IMR-90 (cell line): ENCODE results near the gene OGFOD3. TPM values are rescaled to one million over a fixed set of nuclear protein-coding genes. Genes with fewer than 3 reads are reported as not detected.

Experiments used
- ATAC-seq: fragments of 200-7000 bp; cut with Tn5 transposase; 2 replicates; pipeline ENCODE4 v1.9.1; 2020; ENCODE audit warnings: low read depth, mild to moderate bottlenecking, moderate library complexity
- BruUV-seq: library from RNA; stranded (reverse); fragments of 400-500 nt; replicated peaks from 2 replicates; lab custom pipeline; 2021; lab: Mats Ljungman, UMichigan
- CTCF ChIA-PET: fragments of 300-600 bp; formaldehyde crosslinking; extraction: SDS; loops from one replicate; lab custom pipeline; 2021; ENCODE audit warnings: antibody characterized with exemption; lab: Yijun Ruan, JAX
- POLR2A ChIA-PET: fragments of 300-600 bp; sonication (Branson Sonifier 250); formaldehyde crosslinking; loops from one replicate; lab custom pipeline; 2022; ENCODE audit warnings: antibody characterized with exemption; ENCODE audit not compliant: unreplicated experiment; lab: Charles Lee
- DNase-seq: peaks from one replicate; pipeline ENCODE4 v3.0.0; 2013
- H2AFZ ChIP-seq: replicated peaks from 2 replicates; pipeline ENCODE3; 2013; ENCODE audit warnings: low read length, mild to moderate bottlenecking; ENCODE audit not compliant: poor library complexity
- H2AK5ac ChIP-seq: 2 replicates; pipeline ENCODE4 v1.6.1; 2013; ENCODE audit warnings: low read depth, low read length, inconsistent platforms
- H2AK9ac ChIP-seq: replicated peaks from 2 replicates; pipeline ENCODE3; 2013; ENCODE audit warnings: mild to moderate bottlenecking, low read depth, low read length, moderate library complexity; ENCODE audit not compliant: poor library complexity
- H2BK120ac ChIP-seq: 2 replicates; pipeline ENCODE4 v1.6.1; 2013; ENCODE audit warnings: low read depth, low read length, inconsistent platforms
- H2BK15ac ChIP-seq: 3 replicates; pipeline ENCODE4 v1.6.1; 2013; ENCODE audit warnings: low read depth, low read length, inconsistent platforms
- H2BK20ac ChIP-seq: 2 replicates; pipeline ENCODE4 v1.6.1; 2013; ENCODE audit warnings: low read depth, mild to moderate bottlenecking, inconsistent platforms, low read length, moderate library complexity
- H2BK5ac ChIP-seq: 2 replicates; pipeline ENCODE4 v1.6.1; 2013; ENCODE audit warnings: mild to moderate bottlenecking, low read depth, low read length, inconsistent platforms; ENCODE audit not compliant: poor library complexity, severe bottlenecking
- H3K14ac ChIP-seq: replicated peaks from 2 replicates; pipeline ENCODE4 v1.6.1; 2013; ENCODE audit warnings: low read depth, low read length, inconsistent platforms
- H3K18ac ChIP-seq: 2 replicates; pipeline ENCODE4 v1.6.1; 2013; ENCODE audit warnings: low read depth, low read length, control low read depth
- H3K23ac ChIP-seq: 2 replicates; pipeline ENCODE4 v1.6.1; 2013; ENCODE audit warnings: low read depth, low read length, inconsistent platforms
- H3K27ac ChIP-seq: 2 replicates; pipeline ENCODE4 v1.5.1; 2013; ENCODE audit warnings: mild to moderate bottlenecking, control low read depth, low read length; ENCODE audit not compliant: insufficient read depth
- H3K27me3 ChIP-seq: 2 replicates; pipeline ENCODE4 v1.6.1; 2013; ENCODE audit warnings: low read length; ENCODE audit not compliant: control insufficient read depth, insufficient read depth
- H3K36me3 ChIP-seq: 2 replicates; pipeline ENCODE4 v1.6.1; 2013; ENCODE audit warnings: low read length, mixed read lengths; ENCODE audit not compliant: control insufficient read depth, insufficient read depth
- H3K4ac ChIP-seq: 2 replicates; pipeline ENCODE4 v1.6.1; 2013; ENCODE audit warnings: low read depth, low read length, inconsistent platforms
- H3K4me1 ChIP-seq: 2 replicates; pipeline ENCODE4 v1.6.1; 2013; ENCODE audit warnings: low read length, mixed read lengths; ENCODE audit not compliant: control insufficient read depth, insufficient read depth
- H3K4me2 ChIP-seq: 2 replicates; pipeline ENCODE4 v1.6.1; 2013; ENCODE audit warnings: low read depth, mild to moderate bottlenecking, control low read depth, low read length, moderate library complexity
- H3K4me3 ChIP-seq: 2 replicates; pipeline ENCODE4 v1.5.1; 2013; ENCODE audit warnings: low read depth, mild to moderate bottlenecking, control low read depth, low read length, moderate library complexity; ENCODE audit not compliant: insufficient read depth
- H3K56ac ChIP-seq: 2 replicates; pipeline ENCODE4 v1.6.1; 2013; ENCODE audit warnings: low read length, inconsistent platforms; ENCODE audit not compliant: insufficient read depth; ENCODE audit errors: extremely low read depth
- H3K79me1 ChIP-seq, 2 experiments: 2 replicates each; pipeline ENCODE4 v1.6.1; 2013; ENCODE audit warnings: low read length in 2 of 2, inconsistent platforms in 1 of 2, low read depth in 1 of 2
- H3K9ac ChIP-seq: 2 replicates; pipeline ENCODE4 v1.6.1; 2013; ENCODE audit warnings: low read depth, low read length, control low read depth
- H3K9me1 ChIP-seq: 2 replicates; pipeline ENCODE4 v1.6.1; 2013; ENCODE audit warnings: low read length, inconsistent platforms; ENCODE audit not compliant: insufficient read depth
- H3K9me3 ChIP-seq: 2 replicates; pipeline ENCODE4 v1.6.1; 2013; ENCODE audit warnings: low read length; ENCODE audit not compliant: control insufficient read depth, insufficient read depth
- H4K20me1 ChIP-seq: 2 replicates; pipeline ENCODE4 v1.6.1; 2013; ENCODE audit warnings: low read length, inconsistent platforms; ENCODE audit not compliant: insufficient read depth
- H4K5ac ChIP-seq: 2 replicates; pipeline ENCODE4 v1.6.1; 2013; ENCODE audit warnings: mild to moderate bottlenecking, low read depth, low read length, control low read depth
- H4K8ac ChIP-seq, 2 experiments: 2 replicates each; pipeline ENCODE4 v1.6.1; 2013; ENCODE audit warnings: low read depth in 2 of 2, low read length in 2 of 2, control low read depth in 1 of 2, inconsistent platforms in 1 of 2
- H4K91ac ChIP-seq: 2 replicates; pipeline ENCODE4 v1.6.1; 2013; ENCODE audit warnings: low read depth, low read length, inconsistent platforms; ENCODE audit not compliant: insufficient read depth
- BHLHE40 ChIP-seq: fragments of 150-350 bp; IDR thresholded peaks from 2 replicates; pipeline ENCODE4 v1.6.1; 2016; ENCODE audit warnings: mild to moderate bottlenecking, low read depth, low read length
- CEBPB ChIP-seq: IDR thresholded peaks from 2 replicates; pipeline ENCODE4 v1.6.1; 2012; ENCODE audit warnings: low read depth, low read length, improper control_type of control experiment
- CHD1 ChIP-seq: IDR thresholded peaks from 2 replicates; pipeline ENCODE4 v1.6.1; 2012; ENCODE audit warnings: low read depth, low read length, improper control_type of control experiment
- CTCF ChIP-seq: conservative IDR thresholded peaks from 2 replicates; pipeline ENCODE4 v1.5.1; 2012; ENCODE audit warnings: mild to moderate bottlenecking, low read depth, low read length, improper control_type of control experiment
- ELK1 ChIP-seq: fragments of 150-350 bp; IDR thresholded peaks from 2 replicates; pipeline ENCODE4 v1.6.1; 2016; ENCODE audit warnings: low read depth, mild to moderate bottlenecking, low read length, moderate library complexity, borderline replicate concordance
- FOS ChIP-seq: fragments of 150-350 bp; IDR thresholded peaks from 2 replicates; pipeline ENCODE4 v1.6.1; 2016; ENCODE audit warnings: low read depth, low read length
- MAFK ChIP-seq: IDR thresholded peaks from 2 replicates; pipeline ENCODE4 v1.6.1; 2012; ENCODE audit warnings: low read depth, low read length, improper control_type of control experiment
- MAZ ChIP-seq: IDR thresholded peaks from 2 replicates; pipeline ENCODE4 v1.6.1; 2012; ENCODE audit warnings: low read depth, mild to moderate bottlenecking, low read length, improper control_type of control experiment, moderate library complexity, borderline replicate concordance
- MXI1 ChIP-seq: IDR thresholded peaks from 2 replicates; pipeline ENCODE4 v1.6.1; 2012; ENCODE audit warnings: low read depth, mild to moderate bottlenecking, low read length, moderate library complexity, borderline replicate concordance
- NFE2L2 ChIP-seq: fragments of 150-350 bp; IDR thresholded peaks from 2 replicates; pipeline ENCODE4 v1.6.1; 2016; ENCODE audit warnings: low read depth, mild to moderate bottlenecking, low read length
- POLR2A ChIP-seq: IDR thresholded peaks from 2 replicates; pipeline ENCODE4 v1.6.1; 2012; ENCODE audit warnings: mild to moderate bottlenecking, low read depth, low read length
- RAD21 ChIP-seq: IDR thresholded peaks from 2 replicates; pipeline ENCODE4 v1.6.1; 2012; ENCODE audit warnings: low read length, improper control_type of control experiment
- RCOR1 ChIP-seq: IDR thresholded peaks from 2 replicates; pipeline ENCODE4 v1.6.1; 2012; ENCODE audit warnings: mild to moderate bottlenecking, low read length, improper control_type of control experiment; ENCODE audit not compliant: insufficient replicate concordance
- RFX5 ChIP-seq: IDR thresholded peaks from 2 replicates; pipeline ENCODE4 v1.8.0; 2012; ENCODE audit warnings: low read depth, mild to moderate bottlenecking, low read length, moderate library complexity
- SMC3 ChIP-seq: fragments of 150-350 bp; IDR thresholded peaks from 2 replicates; pipeline ENCODE4 v1.6.1; 2016; ENCODE audit warnings: low read depth, mild to moderate bottlenecking, antibody characterized with exemption, low read length, moderate library complexity
- USF2 ChIP-seq: fragments of 150-350 bp; IDR thresholded peaks from 2 replicates; pipeline ENCODE4 v1.6.1; 2017; ENCODE audit warnings: mild to moderate bottlenecking, antibody characterized with exemption, low read length, low read depth
- WGBS, 2 experiments: methylation state at CpG; one replicate each; pipeline versions ENCODE4 v1.1.5 to v1.1.7; 2013; ENCODE audit warnings: missing lambda C conversion rate in 2 of 2; ENCODE audit not compliant: insufficient read length in 1 of 2; ENCODE audit errors: extremely low coverage in 2 of 2; 5-methylcytosine and 5-hydroxymethylcytosine counted together
- dilution Hi-C: fragments of 300-500 bp; cut with HindIII; formaldehyde crosslinking; loops from one replicate; pipeline ENCODE4 v1.14.3; 2018; ENCODE audit warnings: low sequenced_read_pairs; ENCODE audit not compliant: unreplicated experiment
- in situ Hi-C: fragments of 300-500 bp; cut with MboI; formaldehyde crosslinking; loops from 3 replicates; pipeline ENCODE4 v1.14.3; 2019; ENCODE audit warnings: low sequenced_read_pairs, inconsistent platforms, mixed read lengths
- intact Hi-C: fragments of 100-400 bp; cut with micrococcal nuclease; formaldehyde crosslinking; loops from 2 replicates; pipeline ENCODE4 v1.10.0; 2022
- polyA plus RNA-seq, 3 experiments: library from polyadenylated mRNA; depleted of rRNA; stranded (reverse); fragments of >200 nt; gene quantifications; 2 replicates each; pipeline ENCODE4 v1.2.3, GENCODE V29; 2012; ENCODE audit warnings: low replicate concordance in 1 of 3
- total RNA-seq: library from RNA; depleted of rRNA; stranded (reverse); fragments of >200 nt; gene quantifications from 2 replicates; pipeline ENCODE4 v1.2.3, GENCODE V29; 2012

OGFOD3 gene
- total and polyA plus RNA-seq, 2 of the 4 experiments (the other 2 are of a cell fraction), result 25.3 to 33.4 TPM

GRCh38 chr17:82400206-82400605, 18.2 kb downstream of the OGFOD3 start:
- no peak for TF ChIP-seq RAD21
- TF ChIP-seq RFX5, result no peak
- no peak for TF ChIP-seq MXI1
- TF ChIP-seq CTCF, result no peak
- no peak for TF ChIP-seq ELK1
- TF ChIP-seq FOS, result no peak
- no peak for TF ChIP-seq BHLHE40
- TF ChIP-seq MAFK, result no peak
- TF ChIP-seq USF2, result no peak
- no peak for TF ChIP-seq POLR2A
- TF ChIP-seq RCOR1, result no peak
- TF ChIP-seq SMC3, result no peak
- no peak for TF ChIP-seq CEBPB
- TF ChIP-seq NFE2L2, result no peak
- TF ChIP-seq CHD1, result no peak
- no peak for TF ChIP-seq MAZ
- Histone ChIP-seq H2BK120ac (no peak overlapping the region), H3K27me3 (no peaks in the 10 kb centered on the region), H4K5ac (no peak overlapping the region), H2AK9ac (no peak overlapping the region), H3K56ac (no peak overlapping the region), H2BK15ac (no peak overlapping the region), H3K23ac (no peak overlapping the region), H3K9me1 (no peaks in the 10 kb centered on the region), H3K9ac (no peak overlapping the region), H3K4me3 (no peak overlapping the region), H3K14ac (no peak overlapping the region), H2BK20ac (no peak overlapping the region), H3K4ac (no peak overlapping the region), H4K91ac (no peak overlapping the region), H2AK5ac (no peak overlapping the region), H3K9me3 (no peaks in the 10 kb centered on the region), H3K36me3 (peaks cover 6% of the 10 kb centered on the region; the same call in 1 of the 2 replicates), H3K79me1 (no peaks in the 10 kb centered on the region), H3K4me2 (no peak overlapping the region), H3K27ac (no peak overlapping the region), H4K8ac (no peak overlapping the region), H2AFZ (no peak overlapping the region), H4K20me1 (peaks cover 7% of the 10 kb centered on the region), H3K18ac (no peak overlapping the region), H2BK5ac (no peak overlapping the region), H3K4me1 (peaks cover 12% of the 10 kb centered on the region)
- intact Hi-C loops, result no loop called here
- DNase-seq (peak; percentile 5), ATAC-seq (no peak)
- in situ Hi-C loops, result no loop called here
- WGBS, 2 experiments, result 78% methylated on average over 4 of the region's 7 CpGs; no CpG with 5 or more reads in 1 of the 2 experiments
- POLR2A ChIA-PET, result interaction anchor here (0.6 kb wide), 1 partner anchor 39 kb away, joined by 5 read pairs; no protein-coding TSS in a partner anchor
- CTCF ChIA-PET, result no interaction called here
- BruUV-seq, result no TSS peak
- dilution Hi-C loops, result no loop called here
